Measurements from ENCODE around the gene TCF12.

The TCF12 gene

DNA sequence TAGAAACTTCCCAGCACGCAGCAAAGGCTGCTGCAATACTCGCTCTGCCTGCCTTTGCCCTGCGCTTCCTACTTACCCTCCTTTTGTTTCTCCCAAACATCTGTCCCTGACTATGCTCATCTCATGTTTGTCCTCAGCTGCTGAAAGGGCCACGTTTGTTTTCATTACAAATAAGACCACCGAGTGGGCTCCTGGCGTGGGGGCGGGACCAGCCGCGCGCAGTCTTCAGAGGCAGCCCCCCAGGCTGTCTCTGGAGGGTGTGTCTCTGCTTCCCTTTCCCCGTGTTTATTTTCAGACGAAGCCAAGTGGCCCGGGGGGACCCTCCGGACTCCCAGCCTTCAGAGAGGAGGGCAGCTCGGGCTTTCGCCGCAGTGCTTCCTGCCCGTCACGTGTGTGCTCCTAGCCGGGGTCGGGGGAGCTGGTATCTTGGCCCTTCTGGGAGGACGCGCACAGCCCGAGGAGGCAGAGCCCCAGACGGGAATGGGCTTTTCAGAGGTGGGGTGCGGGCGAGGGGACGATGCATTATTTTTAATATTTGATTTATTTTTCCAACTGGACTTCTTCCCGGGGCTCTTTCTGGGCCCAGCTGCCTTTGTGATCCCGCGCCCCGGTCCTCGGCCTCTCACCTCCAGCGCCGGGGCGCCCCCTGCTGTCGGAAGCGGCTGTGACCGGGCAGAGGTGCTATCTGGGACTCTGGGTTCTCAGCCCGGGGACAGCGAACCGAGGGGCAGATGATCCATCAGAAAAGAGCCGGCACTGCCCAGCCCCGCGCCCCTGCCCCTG is 387.9 kb downstream of the TCF12 start:
- DNase-seq: peak; percentile 83 to 87

DNA sequence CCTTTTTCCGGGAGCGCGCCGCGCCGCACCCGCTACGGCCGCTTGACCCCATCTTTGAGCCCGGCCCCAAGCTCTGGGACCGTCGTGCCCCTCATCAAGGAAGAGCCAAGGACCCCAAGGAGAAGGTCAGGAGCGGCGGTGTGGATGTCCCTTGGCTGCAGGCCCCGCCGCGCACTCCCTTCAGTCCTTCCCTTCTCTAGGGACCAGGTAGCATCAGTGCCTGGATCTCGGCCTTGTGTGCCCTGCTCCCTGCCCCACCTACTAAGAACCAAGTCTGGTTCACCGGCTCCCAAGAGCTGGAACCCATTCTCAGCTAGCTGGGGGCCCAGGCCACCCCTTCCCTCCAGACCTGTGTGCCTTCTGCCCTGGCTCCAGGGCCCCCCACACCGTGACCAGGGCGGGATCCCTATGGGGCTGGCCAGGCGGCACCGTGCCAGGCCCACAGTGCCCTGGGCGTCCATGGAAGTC is 388.5 kb downstream of the TCF12 start:
- DNase-seq: no peak

DNA sequence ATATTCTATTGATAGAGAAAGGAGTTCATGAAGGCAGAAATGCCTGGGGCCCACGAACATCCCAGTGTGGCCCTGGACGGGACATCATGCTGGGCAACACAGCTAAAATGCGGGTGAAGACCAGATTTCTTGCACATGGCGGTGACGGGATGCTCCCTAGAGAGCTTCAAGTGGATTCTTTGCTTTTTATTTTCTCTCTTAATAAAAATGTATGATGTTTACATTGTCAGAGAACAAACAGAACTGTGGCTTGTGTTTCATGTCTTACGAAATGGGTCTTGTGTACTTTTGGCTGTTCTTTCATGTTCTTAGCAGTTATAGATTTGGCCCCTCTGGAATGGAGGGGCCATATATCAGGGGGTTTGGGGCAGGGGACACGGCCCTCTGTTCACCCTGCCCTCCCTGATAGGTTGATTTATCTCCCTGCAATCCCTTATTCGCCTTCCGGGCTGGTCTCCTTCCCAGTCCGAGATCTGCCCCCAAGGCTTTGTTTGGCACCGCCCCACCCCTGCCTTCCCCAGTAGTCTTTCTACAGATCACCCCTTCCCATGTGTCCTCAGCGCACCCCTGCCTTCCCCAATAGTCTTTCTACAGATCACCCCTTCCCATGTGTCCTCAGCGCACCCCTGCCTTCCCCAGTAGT is 389.2 kb downstream of the TCF12 start:
- no peak for DNase-seq

DNA sequence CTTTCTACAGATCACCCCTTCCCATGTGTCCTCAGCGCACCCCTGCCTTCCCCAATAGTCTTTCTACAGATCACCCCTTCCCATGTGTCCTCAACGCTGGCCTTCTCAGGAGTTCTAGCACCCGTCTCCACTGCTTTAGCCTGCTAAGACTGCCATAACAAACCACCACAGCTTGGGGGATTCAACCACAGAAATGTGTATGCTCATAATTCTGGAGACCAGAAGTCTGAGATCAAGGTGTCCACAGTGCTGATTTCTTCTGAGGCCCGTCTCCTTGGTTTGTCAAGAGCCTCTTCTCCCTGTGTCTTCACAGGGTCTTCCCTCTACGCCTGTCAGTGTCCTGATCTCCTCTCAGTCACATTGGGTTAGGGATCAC is 389.7 kb downstream of the TCF12 start:
- DNase-seq: no peak

DNA sequence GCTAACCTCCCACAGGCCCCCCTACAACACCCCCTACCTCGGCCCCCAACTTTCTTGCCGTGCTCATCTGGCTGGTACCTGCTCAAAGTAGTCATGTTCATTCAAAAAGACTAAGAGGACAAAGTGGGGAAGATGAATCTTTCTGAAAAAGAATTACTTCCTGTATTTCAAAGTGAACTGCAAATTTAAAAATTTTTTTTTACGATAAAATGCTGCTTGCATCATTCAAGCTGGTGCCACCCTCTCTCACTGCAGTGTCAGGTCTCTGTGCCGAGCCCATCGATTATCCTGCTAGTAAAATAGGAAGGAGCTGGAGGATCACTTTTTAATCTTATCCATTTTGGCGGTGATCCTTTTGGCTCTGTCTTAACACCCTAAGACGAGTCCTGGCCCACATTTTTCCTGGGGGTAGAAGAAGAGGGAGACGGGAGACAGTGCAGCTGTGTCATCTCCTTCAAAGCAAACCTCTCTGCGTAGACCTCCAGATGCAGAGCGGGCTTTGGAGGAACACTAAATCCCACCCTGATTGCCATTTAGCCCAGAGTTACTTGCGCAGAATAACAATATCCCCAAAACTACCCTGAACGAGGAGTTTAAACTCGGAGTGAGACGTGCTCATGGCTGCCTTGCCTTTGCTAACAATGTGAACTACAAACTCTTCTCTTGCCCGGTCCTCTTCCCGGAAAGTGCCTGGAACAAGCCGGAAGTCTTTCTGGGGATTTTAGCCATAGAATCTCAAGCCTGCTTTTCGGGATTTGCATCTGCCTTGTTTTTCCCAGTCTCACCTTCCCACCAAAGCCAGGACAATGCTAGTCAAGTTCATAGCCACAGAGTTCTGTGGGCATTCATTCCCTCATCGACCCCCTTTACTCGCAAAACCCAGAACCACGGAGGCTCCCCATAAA is 391.7 kb downstream of the TCF12 start:
- DNase-seq: peak in 1 of 2 donors; percentile 16

DNA sequence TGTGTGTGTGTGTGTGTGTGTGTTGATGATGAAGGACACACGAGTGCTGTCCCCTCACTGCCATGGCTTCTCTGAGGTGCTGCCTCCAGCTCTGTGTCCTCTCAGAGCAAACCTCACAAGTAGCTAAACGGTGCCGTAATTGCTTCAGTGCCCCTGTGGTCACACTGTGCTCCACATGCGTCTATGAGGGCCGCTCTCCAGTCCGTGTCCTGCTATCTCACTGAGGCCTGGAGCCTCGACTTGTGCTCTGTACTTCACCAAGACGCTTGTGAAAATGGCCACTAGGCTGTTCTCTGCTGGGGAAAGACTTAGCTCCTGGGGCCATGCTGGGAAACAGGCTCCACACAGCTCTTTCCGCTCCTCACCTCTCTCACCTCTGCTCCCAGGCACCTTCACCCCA is 392.4 kb downstream of the TCF12 start:
- DNase-seq: no peak

DNA sequence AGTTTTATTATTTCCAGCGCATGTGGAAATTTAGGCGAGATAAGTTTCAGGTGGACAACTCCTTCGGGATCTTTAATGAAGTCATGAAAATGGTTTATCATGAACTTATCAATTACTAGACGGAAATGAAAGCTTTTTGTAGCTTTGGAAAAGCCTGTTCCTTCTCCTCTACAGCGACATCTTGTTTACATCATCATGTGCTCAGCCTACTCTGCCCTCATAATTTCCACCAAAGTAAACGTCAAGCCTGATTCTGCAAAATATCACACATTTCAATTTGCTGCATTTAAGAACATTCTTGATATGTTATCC is 393.5 kb downstream of the TCF12 start:
- DNase-seq: no peak

DNA sequence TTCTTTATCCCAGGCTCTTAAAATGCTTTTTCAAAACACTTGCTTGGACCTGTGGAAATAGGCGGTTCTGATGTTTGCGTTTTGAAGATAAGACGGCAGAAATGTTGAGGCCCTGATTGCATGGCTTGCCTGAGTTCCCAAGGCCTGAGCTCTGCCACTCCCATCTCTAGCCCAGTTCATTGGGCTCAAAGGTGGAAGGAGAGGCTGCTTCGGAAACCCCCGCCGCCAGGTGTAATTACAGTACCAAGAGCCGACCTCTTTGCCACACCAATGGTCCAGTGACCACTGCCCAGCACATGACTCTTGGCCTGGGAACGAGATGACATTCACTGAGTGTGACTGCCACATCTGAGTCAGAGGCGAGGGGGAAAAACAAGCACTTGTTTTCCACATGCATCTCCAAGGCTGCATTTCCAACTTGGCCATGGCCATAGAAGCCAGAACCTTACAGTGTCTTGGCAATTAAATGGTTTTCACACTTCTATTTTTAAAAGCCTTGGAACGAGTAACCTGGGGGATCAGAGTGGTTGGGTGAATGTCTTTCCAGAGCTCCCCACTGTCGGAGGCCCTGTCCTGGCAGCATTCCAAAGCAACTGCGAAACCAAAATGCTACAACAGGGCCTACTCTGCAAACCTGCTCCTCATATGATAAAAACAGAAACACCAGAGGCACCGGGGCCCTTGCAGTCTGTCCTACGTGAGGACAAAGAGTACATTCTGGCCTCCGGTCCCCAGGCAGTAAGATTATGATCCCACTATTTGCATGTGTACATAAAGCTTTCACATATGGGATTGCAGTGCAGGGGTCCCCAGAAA is 394.1 kb downstream of the TCF12 start:
- no peak for DNase-seq

DNA sequence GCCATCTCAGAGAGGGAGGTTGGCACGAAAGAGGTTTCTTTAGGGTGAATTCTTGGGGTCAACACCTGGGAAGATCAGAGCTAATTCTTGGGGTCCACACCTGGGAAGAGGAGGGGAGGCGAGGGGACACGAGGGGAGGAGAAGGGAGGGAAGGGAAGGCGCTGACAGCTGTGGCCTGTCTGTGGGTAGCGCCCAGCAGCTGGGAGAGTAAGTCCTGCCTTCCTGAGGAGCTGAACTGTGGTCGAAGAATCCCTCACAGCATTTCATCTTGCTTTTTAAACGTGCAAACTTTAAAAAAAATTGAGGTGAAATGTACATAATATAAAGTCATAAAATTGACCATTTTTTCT is 394.7 kb downstream of the TCF12 start:
- DNase-seq: no peak

DNA sequence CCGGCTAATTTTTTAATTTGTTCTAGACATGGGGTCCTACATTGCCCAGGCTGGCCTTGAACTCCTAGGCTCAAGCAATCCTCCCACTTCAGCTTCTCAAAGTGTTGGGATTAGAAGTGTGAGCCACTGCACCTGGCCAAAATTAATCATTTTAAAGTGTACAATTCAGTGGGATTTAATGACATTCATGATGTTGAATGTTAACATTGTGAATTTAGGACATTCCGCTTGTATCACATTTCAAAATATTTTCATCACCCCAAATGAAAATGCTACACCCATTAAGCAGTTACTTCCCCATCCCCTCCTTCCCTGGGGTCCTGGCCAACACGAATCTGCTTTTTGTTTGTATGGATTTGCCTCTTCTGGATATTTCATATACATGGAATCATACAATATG is 395.8 kb downstream of the TCF12 start:
- DNase-seq: no peak

DNA sequence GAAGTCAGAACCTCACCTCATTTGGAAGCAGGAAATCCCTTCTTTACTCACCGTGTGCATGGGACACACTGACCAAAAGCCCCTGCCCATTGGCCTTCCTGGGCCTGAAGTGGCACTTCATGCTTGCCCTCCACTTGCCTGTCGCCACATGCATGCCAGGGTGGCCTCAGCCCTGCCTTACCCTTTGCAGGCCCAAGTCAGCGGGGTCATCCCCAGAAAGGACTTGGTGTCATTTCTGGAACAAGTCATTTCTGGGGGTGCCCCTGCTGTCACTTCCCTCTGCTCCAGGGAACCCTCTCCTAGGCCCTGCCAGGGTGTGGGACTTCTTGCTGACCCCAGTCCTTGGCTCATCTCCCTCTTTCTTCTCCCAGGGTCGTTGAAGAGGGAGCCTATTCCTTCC is 398.0 kb downstream of the TCF12 start:
- DNase-seq: no peak

DNA sequence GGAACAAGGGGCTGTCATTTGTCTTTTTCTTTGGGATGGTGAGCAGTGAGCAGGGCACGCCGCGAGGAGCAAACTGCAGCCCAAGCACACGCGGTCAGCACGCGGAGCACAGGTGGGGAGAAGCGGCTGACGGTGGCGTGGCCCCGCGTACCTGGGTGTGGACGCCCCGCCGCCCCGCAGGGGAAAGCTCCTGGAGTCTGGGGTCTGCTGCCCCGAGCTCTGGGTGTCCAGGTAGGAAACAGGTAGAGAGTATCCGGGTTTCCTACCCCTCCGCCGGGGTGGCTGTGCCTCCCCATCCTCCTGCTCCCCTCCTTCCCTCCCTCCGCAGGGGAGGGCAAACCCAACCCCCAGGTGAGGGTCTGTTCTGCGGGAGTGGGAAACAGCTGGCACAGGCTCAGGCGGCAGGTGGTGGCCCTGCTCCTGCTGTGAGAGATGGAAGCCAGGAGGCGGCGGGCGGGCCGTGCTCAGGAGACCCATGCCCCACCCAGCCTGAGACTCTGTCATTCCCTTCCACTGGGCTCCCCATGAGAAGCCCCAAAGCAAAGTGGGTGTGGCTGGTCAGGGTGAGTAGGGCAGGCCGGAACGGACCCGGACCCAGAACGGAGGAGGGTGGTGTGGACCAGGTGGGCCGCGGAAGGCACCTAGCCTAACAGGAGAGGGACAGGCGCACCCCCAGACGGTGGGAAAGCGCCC is 400.9 kb downstream of the TCF12 start:
- DNase-seq: no peak

DNA sequence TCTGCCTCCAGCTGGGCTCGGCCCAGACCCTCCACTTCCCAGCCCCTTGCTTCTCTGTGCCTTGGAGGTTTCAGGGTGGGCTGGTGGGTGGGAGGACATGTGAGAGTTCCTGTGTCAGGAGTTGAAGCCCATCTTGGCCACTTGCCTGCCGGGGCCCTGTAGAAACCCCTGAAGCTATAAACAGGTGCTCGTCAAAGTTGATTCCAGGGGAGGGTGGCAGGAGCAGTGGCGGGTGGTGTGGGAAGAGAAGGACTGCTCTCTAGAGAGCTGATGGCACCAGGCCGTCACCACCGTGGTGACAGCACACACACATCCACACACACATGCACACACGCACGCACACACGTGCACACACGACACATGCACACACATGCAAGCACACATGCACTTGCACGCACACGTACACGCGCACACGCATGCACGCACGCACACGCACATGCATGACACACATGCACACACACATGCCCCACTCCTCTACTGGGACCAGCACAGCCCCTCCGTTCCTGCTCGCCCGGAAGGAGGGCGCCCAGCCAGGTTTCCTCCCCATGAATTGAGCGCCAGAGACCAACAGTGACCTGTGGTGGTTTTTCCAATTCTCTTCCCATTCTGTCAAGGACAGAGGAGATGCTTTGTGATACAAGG is 401.6 kb downstream of the TCF12 start:
- DNase-seq: no peak

DNA sequence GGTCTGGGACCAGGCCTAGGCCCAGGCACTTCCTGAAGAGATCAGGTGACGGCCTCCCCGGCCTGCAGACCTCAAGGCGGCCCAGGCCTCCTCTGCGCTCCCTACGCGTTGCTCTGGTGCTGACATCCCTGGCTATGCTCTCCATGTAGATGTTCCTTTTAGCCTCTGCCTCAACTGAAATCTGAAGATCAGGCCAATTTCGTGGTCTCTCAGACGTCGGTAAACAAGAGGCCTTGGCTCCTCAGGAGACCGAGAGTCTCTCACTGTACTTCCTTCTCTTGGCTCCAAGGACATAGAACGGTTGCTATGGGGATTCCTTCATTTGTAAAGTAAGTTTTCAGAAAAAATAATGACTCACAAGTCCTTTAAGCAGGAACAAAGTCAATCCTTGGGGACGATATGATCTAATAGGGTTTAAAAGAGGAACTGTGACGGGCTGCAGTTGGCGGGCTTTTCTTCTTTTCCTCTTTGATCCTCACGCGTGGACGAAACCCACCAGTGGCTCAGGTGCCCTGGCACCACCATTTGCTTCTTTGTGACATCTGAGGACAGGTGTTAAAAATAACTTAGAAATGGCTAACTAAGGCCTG is 402.3 kb downstream of the TCF12 start:
- peak; percentile 64 to 80 for DNase-seq

DNA sequence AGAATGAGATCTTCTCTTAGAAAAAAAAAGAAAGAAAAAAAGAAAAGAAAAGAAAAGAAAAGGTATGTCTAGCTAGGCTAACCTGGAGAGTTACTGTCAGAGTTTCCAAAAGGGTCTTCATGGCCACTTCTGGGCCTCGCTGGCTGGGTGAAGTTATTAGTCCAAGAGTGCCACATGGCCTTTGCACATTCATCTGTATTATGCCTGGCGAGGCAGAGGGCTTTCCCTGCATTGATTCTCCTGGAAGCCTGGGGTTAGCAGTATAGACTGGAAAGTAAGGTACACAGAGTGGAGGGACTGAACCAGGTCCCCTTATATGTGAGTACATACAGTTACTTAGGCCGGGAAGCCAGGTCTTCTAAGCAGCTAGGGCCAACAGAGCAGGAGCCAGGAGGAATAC is 403.0 kb downstream of the TCF12 start:
- no peak for DNase-seq

DNA sequence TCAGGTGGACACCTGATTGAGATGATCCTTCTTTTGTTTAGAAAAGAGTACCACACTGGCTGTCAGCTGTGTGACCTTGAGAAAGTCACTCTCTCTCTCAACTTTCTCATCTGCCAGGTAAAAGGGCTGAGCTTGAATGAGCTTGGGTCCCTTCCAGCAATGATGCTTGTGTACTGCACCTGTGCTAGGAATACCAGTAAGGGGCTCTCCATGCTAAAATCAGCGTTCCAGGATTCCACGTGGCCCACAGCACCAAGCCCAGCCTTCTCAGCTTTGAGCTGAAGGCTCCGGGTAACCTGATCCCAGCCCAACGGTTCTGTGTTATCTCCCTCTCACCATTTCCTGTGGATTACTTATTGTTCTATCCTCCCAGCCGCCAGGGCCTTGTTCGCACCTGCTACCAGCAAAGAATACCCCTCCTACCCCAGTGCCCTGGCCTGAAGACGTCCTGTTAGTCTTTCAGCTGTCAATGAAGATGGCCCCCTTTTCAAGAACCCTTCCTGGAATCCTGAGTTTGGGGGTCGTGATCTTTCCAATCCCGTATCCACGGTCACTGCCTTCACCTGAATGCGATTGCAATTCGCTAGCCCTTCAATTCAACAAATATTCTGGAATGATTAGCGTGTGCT is 403.6 kb downstream of the TCF12 start:
- DNase-seq: no peak

DNA sequence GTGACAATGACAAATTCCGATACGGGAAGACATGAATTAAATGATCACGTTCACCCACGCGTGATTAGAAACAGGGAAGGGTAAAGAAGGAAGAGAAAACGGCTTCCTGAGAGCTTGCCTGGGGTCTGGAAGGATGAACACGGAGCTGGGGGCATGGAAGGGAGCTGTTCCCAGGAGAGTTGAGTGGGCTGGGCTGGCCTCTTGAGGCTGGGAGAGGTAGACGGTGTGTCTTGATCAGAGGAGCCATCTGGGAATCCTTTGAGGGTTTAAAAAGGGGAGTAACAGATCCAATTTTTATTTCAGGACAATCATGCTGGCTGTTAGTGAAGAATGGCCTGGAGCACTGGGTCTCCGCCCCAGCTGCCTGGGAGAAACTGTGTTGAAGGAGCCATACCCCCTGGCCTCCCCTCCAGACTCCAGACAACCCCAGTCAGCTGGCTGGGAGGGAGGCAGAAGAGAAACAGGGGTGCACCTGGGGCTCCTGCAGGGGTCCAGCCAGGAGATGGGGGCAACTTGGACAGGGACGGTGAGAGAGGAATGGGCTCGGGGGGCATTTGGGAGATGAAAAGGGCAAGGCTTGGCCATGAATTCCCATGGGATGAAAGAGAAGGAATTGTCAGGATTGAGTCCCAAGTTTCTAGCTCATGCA is 404.3 kb downstream of the TCF12 start:
- DNase-seq: no peak

DNA sequence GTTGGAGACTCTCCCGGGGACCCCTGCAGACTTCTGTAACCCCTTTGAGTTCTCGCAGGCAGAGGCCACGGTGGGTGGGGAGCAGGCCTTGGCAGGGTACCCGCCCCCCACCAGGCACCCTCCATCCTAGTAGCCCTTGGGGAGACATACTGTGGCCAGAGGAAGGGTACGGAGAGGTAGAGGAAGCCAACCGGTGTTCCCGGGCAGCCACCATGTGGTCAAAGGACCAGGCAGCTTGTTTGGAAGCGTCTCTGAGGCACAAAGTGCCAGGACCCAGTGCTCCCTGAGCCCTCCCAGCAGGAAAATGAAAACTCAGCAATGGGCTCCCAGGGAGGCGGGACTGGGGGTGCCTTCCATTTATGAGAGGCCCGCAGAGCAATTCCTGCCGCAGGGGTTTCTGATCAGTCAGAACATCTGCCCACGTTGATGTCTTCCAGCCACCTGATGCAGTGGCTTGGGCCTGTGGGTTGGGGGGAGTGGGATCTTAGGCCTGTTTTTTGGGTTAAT is 404.9 kb downstream of the TCF12 start:
- no peak for DNase-seq

DNA sequence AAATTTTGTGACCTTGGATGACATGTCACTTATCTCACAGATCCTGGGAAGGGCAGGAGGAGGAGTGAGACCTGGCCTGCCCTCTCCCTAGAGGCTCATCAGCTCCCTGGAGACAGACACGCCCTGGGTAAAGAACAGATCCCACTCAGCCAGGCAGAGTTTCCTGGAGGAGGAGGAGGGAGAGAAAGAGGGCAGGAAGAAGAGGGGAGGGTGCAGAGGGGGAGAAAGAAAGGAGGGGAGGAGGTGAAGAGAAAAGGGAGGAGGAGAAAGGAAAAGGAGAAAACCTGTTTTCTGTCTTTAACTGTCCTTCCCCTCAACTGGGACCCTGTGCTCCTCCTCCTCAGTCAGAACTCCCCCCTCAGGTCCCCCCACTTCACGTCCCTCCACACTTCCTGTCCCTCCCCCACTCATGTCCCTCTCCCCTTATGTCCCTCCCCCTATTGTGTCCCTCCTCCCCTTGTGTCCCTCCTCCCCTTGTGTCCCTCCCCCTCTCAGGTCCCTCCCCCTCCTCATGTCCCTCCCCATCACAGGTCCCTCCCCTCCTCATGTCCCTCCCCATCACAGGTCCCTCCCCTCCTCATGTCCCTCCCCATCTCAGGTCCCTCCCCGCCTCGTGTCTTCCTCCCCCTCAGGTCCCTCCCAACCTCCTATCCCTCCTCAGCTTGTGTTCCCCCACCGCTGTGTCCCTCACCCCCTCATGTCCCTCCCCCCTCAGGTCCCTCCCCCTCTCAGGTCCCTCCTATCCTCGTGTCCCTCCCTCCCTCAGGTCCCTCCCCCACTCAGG is 405.6 kb downstream of the TCF12 start:
- no peak for DNase-seq
